ENCODE data around the gene TCF7L2. TPM values are rescaled to one million over a fixed set of nuclear protein-coding genes. Genes with fewer than 3 reads are reported as not detected.
A peak's percentile ranks its signal among the peaks of the same experiment; 100 is the strongest.

Gene TCF7L2
- total RNA-seq, 1 donor from 2014 or later, result 36.8 TPM

DNA sequence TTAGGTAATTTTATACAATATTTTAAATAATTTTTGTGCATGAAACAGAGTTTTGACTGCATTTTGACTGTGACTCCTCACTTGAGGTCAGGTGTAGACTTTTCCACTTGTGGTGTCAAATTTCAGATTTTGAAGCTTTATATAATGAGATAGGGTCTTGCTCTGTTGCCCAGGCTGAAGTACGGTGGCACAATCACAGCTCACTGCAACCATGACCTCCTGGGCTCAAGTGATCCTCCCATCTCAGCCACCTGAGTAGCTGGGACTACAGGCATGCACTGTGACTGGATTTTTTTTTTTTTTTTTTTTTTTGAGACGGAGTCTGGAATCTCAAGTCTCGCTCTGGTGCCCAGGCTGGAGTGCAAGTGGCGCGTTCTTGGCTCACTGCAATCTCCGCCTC lies 74.9 kb downstream of the TCF7L2 start:
- DNase-seq, result no peak

DNA sequence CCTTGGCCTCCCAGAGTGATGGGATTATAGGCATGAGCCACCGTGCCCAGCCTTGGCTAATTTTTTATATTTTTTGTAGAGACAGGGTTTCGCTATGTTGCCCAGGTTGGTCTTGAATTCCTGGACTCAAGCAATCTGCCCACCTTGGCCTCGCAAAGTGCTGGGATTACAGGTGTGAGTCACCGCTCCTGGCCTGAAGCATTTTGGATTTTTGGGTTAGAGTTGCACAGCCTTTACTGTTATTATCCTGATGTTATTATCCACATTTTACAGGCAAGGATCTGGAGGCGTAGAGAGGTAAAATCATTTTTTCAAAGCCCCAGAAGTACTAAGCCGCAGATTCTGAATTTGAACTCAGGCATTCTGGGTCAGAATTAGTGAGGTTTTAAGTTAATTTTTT lies 75.4 kb downstream of the TCF7L2 start:
- no peak for DNase-seq

DNA sequence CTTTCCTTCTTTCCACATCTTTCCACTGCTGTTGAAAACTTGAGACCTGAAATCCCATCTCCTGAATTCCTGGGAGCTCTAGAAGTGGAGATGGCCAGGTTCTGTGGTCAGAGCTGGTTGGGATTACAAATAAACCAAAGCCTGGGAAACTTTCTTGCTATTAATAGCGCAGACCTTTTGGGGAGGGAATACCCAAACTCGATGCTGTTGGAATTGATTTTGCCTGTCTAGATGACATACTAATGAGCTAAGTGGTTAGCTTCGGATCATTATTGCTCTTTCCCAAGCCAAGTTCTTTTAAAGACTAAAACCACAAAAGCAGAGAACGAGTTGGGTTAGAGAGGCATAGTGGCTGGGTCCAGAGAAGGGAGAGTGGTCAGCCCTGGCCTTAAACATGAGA lies 76.6 kb downstream of the TCF7L2 start:
- DNase-seq, result no peak

DNA sequence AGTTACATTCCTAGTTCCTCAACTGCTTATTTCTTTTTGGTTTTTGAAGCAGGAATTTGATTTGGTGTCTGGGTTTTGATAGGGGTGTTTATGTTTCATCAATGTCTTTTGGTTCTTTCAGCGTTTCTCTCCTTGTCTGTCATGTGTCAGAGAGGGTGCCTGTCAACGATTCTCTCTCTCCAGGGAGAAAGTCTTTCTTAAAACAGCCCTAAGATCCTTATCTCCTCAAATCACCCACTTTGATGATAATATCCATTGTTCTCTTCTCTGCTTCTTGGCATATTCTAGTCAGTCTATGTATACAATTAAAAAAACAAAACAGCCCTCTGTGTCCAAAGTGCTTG lies 77.2 kb downstream of the TCF7L2 start:
- no peak for DNase-seq

DNA sequence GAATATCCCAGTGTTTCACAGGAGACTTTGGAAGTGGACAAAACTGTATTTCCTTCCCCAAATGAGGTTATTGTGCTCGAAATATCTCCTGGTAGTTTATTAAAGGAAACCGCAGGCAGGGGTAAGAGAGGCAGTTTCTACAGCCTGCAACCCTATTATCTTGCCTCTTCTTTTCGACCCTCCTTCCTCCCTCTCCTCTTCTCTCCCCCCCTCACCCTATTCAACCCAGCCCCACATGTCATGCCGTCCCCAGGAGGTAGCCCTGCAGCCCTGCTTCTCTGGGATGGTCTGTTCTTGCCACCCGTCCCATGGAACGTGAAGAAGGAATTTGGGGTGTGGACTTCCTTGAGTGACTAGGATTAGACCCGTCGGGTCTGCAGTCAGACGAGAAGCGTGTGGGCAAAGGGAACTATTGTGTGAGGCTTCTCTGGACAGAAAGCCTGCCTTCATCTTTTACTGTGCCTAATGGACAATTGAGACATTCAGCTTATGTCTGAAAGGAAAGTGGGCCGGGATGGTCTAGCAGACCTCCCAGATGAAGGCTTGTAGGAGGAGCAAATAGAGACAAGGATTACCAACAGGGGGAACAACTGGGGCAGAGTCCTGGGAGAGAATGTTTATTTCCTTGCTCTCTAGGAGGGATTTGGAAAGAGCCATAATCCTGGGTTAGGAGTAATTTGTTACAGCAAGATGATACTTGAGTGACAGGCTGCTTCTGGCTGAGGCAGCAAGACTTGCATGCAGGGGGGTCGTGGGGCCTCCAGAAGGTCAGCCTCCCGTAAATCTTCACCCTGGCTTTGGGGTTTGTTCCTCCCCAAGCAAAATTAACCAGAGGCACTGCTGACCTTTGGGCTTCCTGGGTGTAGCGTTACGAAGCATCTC lies 77.8 kb downstream of the TCF7L2 start:
- peak; percentile 42 for DNase-seq

DNA sequence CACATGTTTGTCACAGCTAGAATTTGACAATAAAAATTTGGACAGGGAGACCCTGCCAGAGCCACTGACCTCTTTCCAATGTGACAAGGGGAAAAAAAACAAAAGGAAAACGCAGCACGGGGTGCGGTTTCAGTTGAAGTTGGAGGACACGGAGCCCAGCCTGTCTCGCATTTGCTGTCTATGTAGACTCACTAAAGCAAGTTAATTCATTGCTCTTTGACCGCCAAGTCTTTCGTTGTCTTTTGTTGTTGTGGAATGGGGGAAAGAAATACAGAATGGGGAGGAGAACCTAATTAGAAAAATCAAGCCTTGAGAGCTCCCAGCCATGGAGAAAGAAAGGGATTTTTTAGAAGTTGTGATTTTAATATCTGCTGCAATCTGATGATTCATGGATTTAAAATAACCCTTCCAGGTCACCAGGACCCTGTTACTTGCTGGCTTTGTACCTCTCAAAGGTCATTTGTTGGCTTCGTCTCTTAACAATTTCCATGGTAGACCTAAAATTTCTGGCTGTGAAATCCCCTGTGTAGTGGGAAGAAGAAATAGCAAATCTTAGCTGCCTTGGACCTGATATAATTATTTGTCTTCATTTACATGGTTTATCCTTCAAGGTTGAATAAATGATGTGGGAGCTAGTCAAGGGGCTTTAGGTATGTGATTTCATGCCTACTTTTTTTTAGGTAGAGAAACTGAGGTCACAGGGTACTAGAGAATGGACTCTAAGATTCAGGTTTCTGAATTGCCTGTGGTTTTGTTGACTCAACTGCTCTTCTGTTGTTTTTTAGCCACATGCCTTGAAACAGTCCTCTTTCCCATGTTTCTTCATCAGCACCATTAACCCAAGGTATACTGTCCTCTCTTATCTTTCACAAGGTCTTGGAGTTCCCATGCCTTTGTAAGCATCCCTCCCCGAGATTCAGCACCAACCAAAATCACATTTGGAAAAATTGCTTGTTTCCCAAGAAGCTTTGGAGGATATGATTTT lies 78.7 kb downstream of the TCF7L2 start:
- no peak for DNase-seq

DNA sequence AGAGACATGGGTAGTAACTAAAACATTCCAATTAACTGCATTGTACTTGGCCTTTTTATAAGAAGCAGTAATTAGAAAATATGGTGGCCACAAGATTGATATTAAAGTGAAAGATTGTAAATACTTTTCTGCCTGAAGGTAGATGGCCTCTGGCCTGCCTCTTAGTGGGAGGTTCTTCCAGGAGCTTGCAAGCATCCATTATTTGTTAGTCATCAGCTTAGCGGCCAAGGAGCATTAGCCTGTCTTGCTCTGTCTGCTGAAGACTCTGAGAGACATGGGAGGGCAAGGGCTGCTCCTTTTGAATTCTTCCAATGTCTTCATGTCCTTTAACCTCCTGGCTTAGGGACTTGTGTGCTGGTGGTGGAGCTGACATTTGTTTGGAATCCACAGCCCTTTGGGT lies 80.4 kb downstream of the TCF7L2 start:
- DNase-seq, result no peak

DNA sequence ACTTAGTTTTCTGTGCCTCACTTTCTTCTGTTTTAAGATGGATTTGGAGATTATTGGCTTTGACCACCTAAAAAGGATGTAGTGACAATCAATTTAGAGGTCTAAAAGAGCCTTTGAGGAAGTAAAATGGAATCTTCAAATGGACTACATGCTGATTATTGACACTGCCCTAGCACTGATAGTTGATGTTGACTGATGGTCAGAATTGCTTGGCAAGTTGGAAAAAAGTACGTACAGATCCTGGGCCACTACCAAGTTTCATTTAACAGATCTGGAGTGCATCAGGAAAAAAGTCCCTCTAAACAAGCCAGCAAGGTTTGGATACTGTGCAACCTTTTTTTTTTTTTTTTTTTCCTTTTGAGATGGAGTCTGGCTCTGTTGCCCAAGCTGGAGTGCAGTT lies 81.1 kb downstream of the TCF7L2 start:
- DNase-seq, result no peak

DNA sequence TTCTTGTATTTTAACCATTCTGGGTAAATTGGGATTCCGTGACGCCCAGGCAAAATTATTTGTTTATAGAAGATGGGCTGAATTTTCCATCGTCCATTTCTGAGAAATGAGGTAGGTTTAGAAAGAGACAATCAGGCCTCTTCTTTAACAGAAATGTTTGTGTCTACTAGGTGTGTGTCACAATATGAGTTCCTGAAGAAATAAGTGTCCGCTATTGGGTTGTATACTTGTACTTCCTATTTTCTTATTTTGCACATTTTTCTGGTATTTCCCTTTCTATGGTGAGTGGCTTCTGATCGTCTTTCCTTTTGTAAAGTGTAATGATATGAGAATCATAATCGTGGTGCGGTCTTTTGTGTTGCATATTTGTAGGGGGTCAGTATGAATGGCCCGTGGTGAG lies 83.9 kb downstream of the TCF7L2 start:
- no peak for DNase-seq

DNA sequence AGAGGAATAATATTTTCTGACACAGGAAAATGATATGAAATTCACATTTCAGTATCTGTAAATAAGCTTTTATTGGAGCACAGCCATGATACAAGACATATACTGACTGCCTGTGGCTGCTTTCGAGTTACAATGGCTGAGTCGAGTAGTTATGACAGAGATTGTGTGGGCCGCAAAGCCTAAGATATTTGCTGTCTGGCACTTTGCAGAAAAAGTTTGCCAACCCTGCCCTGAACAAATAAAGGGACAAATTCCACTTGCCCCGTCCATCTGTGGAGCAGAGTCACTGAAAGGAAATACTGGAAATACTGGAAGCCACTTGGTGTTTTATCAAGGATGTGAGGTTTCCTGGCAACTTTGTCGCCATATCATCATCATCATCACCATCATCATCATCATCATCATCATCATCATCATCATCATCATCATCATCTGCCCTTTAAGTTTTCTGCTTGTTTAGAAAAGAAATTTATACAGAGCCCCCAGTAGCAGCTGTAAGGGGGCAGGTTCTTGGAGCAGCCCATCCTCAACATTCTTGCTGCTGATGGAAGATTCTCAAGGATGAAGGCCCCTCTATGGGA lies 85.8 kb downstream of the TCF7L2 start:
- peak; percentile 31 for DNase-seq

DNA sequence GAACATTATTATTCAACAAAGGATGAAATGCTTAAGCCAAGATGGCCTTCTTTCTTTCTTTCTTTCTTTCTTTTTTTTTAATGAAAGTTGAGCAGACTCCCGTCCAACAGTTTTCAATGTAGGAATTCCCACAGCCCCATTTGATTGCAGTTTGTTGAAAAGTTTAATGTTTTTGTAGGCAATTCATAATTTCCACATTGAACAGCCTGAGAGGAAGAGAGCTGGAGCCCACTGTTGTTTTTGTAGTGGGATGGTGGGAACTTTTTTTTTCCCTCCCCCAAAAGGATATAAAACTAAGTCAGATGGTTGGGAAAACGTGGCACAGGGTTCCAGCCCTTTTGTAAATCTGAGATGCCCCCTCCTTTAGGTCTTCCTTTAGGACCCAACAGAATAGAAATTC lies 86.6 kb downstream of the TCF7L2 start:
- no peak for DNase-seq

DNA sequence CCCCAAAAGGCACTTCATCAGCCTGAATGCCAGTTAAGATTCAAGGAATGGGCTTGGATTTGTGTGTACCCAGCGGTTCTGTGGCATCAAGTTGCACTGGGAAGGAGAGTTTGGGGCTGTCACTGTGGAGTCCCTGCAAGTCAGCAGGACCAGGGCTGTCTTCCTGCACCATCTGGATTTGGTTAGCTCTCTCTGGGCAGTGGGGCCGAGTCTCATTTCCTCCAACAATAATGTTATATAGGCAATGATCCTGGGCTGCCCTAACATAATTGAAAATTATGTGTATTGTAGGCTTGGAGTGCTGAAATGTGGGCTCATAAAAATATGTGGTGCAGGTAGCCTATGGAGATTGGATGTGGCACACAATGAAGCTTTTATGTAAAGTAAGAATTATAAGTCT lies 87.2 kb downstream of the TCF7L2 start:
- DNase-seq, result peak; percentile 34

DNA sequence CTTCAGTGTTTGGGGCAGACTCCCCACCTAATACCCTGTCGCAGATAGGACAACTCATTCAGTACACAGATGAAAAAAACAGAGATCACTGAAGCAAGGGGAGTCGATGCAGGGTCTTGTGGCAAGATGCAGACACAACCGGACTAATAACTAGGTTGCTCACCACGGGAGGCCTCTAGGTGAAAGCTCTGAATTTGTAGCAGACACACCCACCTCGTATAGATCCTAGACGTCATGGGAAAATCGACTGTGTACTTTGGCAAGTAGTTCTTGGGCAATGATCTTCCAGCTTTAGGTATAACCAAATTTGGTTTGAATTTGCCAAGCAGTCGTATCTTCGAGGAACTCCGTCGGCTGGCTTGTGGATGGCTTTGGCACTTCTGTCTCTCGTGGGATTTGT lies 88.1 kb downstream of the TCF7L2 start:
- DNase-seq, result no peak

DNA sequence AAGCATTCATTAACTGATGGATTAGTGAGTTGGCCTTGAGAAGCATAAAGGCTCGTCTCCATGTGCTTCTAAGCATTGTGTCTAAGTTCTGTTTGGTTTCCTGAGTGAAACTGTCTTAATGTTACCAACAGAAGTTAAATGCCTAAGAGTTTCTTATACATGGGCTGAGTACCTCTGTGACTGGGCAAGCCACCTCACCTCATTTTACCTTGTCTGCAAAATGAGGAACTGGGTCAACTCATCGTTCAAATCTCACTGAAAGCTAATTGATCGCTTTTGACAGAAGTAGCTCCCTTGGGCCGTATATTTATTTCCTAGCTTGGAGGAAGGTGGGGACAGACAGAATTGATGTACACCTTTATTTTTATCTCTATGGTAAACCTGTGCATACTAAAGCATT lies 88.9 kb downstream of the TCF7L2 start:
- DNase-seq, result no peak

DNA sequence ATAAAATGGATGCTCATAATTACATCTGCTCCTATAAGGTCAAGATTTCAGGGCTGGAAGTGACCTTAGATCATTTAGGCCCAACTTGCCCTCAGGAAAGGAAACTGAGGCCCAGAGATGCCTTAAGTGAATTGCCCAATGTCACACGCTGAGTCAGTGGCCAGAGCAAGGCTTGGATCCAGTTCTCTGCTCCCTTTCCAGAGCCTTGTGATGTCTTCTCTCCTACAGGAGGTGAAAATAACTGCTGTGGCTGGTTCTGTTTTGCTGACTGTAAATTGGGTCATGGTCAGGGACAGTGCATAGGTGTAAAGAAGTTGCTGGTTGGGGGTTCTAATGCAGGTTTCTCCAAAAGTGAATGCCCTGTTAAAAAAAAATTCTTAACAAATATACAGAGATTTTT lies 91.3 kb downstream of the TCF7L2 start:
- no peak for DNase-seq

DNA sequence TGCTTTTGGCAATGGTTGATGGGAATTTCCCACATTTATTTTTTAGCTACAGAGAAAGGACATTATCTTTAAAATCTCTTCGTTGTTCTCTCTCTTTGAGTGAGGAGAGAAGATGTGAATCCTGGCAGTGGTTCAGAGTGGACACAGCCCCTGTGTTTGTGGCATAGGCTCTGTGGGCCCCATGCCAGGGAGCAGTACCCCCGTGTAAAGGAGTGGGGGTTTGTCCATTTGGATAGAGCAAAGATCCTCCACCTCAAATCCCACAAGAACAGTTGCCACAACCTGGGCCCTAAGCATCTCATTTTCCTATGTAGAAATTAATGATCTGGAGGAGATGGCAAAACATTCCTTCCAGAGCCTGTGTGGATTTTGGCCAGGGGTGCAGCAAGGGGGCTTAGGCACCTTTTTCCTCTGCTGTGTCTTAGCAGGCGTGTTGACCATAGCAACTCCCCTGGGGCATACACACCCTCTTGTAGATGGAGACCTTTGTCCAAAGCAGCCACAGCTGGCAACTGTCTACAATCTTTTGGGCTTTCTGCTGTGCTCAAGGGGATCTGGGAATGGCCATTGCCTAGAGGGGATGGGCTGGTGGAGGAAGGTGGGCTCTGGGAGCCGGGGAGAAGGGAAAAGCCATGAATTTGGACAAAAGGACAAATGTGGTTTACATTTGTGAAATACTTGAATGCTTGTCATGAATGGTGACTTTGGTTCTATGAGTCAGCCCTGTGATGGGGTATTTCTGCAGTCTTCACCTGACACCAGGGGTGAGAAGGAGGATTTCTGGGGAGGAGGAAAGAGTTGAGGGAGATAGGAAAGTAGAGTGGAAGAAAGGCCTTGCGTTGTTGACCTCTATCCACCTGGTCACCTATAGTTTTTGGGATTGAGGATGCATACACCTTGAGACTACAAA lies 92.0 kb downstream of the TCF7L2 start:
- DNase-seq, result no peak

DNA sequence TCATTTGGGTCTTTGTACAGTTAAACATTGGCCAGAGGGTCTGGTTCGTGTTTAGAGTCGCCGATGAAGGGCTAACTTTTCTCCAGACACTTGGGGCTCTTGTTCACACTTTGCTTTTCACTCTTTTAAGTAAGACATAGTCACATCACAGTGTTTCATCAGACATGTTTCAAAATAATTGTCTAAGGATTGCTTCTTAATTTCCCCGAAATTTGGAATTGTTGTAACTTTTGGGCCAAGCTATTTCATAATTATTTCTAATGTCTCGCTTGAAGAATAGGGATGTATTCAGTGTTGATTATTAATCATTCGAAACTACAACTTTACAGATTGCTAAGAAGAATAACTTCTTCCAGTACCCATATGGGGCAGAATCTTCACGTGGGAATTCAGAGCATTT lies 92.8 kb downstream of the TCF7L2 start:
- DNase-seq, result no peak

DNA sequence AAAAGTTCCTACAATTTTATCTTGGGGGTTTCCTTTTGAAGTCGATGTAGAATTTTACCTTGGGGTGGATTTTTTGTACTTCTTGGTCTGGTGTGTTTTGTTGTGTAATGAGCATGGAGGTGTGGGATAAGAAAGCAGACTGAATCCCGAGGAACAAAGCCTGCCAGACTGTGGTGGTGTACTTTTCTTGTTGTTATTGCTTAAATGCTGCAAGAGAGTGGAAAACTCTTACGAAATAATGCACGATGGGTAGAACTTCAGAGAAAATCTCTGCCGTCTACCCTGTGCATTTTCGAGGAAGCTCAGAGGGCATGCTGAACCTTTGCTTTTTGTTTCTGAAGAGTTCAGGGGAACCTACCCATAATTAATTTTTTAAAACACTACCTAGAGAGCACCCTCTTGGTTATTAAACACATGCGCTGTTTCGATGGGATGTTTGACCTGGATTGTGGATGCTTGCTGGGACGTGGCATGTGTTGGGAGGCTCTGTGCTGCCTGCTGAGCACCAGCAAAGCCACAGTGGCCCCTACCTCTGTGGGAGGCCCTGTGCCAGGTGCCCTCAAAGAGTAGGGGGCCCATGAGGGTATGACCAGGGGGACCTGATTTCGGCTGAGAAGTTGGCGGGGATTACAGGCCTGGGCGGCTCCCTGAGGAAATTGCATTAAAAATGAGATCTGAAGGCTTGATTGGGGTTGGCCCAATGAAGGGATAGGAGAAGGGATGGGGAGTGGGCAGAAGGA lies 94.1 kb downstream of the TCF7L2 start:
- DNase-seq, result no peak

DNA sequence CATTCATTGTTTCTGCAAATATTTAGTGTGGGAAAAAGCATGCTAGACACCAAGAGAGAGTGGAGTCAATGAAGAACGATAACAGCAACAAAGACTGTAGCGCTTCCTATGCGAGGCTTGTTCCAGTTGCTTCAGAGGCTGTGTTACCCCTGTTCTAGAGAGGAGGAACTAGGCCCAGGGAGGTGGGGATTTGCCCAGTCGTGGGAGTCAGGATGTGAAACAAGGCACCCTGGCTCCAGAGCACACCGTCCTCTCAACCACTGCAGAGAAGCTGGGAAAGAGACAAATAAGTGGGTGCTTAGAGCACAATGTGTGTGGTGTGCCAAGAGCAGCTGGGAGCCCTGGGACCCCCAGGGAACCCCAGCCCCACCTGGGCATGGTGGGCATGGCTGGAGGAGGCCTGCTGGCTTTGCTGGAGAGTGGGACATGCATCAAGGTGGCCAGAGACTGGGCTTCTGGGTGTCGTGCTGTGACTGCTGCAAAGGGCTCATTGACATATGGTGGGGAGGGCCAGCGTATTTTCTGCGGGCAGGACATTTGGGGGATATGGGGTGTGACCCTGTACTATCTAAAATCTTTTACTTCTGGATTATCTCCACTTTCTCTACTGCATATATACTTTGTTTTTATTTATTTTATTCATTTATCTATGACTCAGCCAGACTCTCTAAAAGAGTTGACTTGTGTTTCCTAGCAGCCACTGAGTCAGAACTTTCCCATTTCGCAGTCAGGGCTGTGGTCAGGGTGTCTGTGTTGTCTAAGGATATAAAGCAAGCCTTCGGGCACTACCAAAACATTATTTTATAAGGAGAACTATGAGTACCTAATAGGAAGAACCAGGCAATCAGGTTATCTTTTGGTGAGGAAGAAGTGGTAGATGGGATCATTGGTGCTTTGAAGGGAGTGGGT lies 95.4 kb downstream of the TCF7L2 start:
- no peak for DNase-seq

DNA sequence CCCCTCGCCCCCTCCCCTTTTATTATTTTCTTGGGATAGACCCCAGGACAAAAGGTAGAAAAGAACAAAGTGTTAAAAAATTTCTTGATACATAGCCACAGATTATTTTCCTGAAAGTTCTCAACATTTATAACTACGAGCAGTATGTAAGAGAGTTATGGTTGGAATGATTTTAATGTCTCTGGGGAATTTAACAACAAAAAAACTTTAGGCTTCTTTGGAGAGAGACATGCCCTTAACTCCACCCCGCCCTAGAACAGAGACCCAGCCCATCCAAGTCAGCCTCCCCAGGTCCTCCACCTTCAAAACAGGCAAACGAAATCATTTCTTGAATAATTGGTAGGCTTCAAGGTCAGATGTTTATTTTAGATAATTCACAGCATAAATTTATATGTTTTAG lies 97.1 kb downstream of the TCF7L2 start:
- no peak for DNase-seq
